Endothelial cell of umbilical vein (primary cell): Measurements from ENCODE around the gene AKR1C2.
A peak's percentile ranks its signal among the peaks of the same experiment; 100 is the strongest.

Experiments used
- FOS ChIP-seq: IDR thresholded peaks from 2 replicates; pipeline ENCODE4 v1.6.1; 2011; ENCODE audit warnings: mild to moderate bottlenecking, low read length, moderate library complexity, borderline replicate concordance; ENCODE audit not compliant: insufficient read depth
- GATA2 ChIP-seq: IDR thresholded peaks from 2 replicates; pipeline ENCODE4 v1.7.0; 2011; ENCODE audit warnings: low read depth, mild to moderate bottlenecking, moderate library complexity, mixed read lengths, low read length; ENCODE audit not compliant: insufficient read length, insufficient read depth
- POLR2A ChIP-seq: IDR thresholded peaks from 2 replicates; pipeline ENCODE4 v1.6.1; 2012; ENCODE audit warnings: low read depth, mild to moderate bottlenecking, control low read depth, low read length
- POLR2AphosphoS5 ChIP-seq: IDR thresholded peaks from 2 replicates; pipeline ENCODE4 v1.6.1; 2012; ENCODE audit warnings: low read depth, mild to moderate bottlenecking, control low read depth, low read length, moderate library complexity; ENCODE audit not compliant: insufficient read depth
- TF ChIP-seq, protein P1 (sequence below), 2 donors: IDR thresholded peaks; 1 replicate in 1 of 2; 2 replicates in 1 of 2; pipeline ENCODE4 v1.5.1; 2011; ENCODE audit warnings: low read length in 2 of 2, mild to moderate bottlenecking in 2 of 2, moderate library complexity in 2 of 2, control low read depth in 1 of 2, inconsistent platforms in 1 of 2, low read depth in 1 of 2; ENCODE audit not compliant: insufficient read depth in 1 of 2; ENCODE audit errors: extremely low read depth in 1 of 2
- TF ChIP-seq, protein P2 (sequence below): IDR thresholded peaks from 2 replicates; pipeline ENCODE4 v1.6.1; 2011; ENCODE audit not compliant: insufficient read depth, insufficient read length

DNA sequence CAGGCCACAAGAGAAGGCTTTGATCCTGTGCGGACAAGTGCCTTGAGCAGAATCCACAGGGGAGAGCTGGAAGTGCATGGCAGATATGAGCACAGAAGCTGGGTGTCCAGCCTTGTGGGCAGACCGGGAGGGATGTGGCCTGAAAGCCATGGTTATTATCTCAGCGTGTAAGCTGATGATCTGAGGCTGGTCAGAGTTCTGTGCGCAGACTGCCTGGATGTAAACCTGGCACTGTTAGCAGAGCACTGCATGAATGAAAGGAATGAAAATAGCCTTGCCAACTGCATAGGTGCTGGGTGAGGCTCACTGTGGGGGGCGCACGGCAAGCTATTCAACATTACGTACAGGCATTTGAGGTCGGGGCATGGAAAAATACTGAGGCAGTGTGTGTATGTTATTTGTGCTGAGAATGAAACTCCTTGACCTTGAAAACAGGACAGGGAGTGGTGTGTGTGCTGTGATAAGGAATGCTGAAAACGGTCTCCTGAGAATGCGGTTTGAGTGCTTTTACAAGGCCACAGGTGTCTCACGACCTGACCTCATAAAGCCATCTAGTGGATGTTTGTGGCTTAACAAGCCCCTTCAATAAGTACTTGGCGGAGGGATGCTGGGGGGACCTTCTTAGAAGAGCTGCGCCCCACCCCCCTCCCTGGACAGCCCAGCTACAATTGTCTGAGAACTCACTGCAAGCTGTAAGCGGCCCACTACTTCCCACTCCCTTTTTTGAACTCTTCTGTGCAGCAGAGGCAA, 21.8 kb downstream of the AKR1C2 start:
- TF ChIP-seq, protein P1, sequence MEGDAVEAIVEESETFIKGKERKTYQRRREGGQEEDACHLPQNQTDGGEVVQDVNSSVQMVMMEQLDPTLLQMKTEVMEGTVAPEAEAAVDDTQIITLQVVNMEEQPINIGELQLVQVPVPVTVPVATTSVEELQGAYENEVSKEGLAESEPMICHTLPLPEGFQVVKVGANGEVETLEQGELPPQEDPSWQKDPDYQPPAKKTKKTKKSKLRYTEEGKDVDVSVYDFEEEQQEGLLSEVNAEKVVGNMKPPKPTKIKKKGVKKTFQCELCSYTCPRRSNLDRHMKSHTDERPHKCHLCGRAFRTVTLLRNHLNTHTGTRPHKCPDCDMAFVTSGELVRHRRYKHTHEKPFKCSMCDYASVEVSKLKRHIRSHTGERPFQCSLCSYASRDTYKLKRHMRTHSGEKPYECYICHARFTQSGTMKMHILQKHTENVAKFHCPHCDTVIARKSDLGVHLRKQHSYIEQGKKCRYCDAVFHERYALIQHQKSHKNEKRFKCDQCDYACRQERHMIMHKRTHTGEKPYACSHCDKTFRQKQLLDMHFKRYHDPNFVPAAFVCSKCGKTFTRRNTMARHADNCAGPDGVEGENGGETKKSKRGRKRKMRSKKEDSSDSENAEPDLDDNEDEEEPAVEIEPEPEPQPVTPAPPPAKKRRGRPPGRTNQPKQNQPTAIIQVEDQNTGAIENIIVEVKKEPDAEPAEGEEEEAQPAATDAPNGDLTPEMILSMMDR (IDR thresholded peaks at IDR 0.05; ENCODE audit: extremely low read depth in 1 of 2, insufficient read depth in 1 of 2, low read depth in 1 of 2, low read length in 2 of 2): peak; percentile 48 to 50
- TF ChIP-seq POLR2A (no peak), GATA2 (no peak), FOS (no peak), POLR2AphosphoS5 (no peak)
- TF ChIP-seq, protein P2, sequence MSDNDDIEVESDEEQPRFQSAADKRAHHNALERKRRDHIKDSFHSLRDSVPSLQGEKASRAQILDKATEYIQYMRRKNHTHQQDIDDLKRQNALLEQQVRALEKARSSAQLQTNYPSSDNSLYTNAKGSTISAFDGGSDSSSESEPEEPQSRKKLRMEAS: no peak
